ENCODE results near the gene GUCY1A2. TPM values are rescaled to one million over a fixed set of nuclear protein-coding genes. Genes with fewer than 3 reads are reported as not detected.

The GUCY1A2 gene
- total RNA-seq, 4 donors from 2014 or later, result 22.6 to 147 (median 71.3) TPM

GRCh38 chr11:106998116-106998915, 20.0 kb downstream of the GUCY1A2 start:
- no peak overlapping the region for H3K4me3 ChIP-seq
- no peaks in the 10 kb centered on the region for H3K4me1 ChIP-seq
- intact Hi-C loops (cut with DNase I; ENCODE audit: low total_unique reads), result no loop called here
- DNase-seq, result no peak
- H3K27ac ChIP-seq, result no peak overlapping the region
- H3K27me3 ChIP-seq, result no peaks in the 10 kb centered on the region
- H3K36me3 ChIP-seq, result no peaks in the 10 kb centered on the region
- no peaks in the 10 kb centered on the region for H3K9me3 ChIP-seq
- TF ChIP-seq CTCF (IDR thresholded peaks at IDR 0.05), result no peak

GRCh38 chr11:106997227-106997626, 21.0 kb downstream of the GUCY1A2 start:
- Histone ChIP-seq H3K4me1 (no peaks in the 10 kb centered on the region), H3K27me3 (no peaks in the 10 kb centered on the region), H3K36me3 (no peaks in the 10 kb centered on the region), H3K9me3 (no peaks in the 10 kb centered on the region), H3K27ac (no peak overlapping the region), H3K4me3 (no peak overlapping the region)
- intact Hi-C loops (cut with DNase I; ENCODE audit: low total_unique reads), result no loop called here
- DNase-seq, result no peak
- TF ChIP-seq CTCF (IDR thresholded peaks at IDR 0.05) (no peak), POLR2A (IDR thresholded peaks at IDR 0.05) (no peak)

- no peaks in the 10 kb centered on the region for H3K9me3 ChIP-seq
- intact Hi-C loops (cut with DNase I; ENCODE audit: low total_unique reads), result no loop called here
- peak overlapping the region in 1 of 2 donors; percentile 11 for H3K27ac ChIP-seq
- no peaks in the 10 kb centered on the region for H3K36me3 ChIP-seq
- H3K4me1 ChIP-seq, result no peaks in the 10 kb centered on the region
- no peak overlapping the region for H3K4me3 ChIP-seq
- no peak for DNase-seq
- H3K27me3 ChIP-seq, result no peaks in the 10 kb centered on the region
- TF ChIP-seq POLR2A (IDR thresholded peaks at IDR 0.05) (no peak), CTCF (IDR thresholded peaks at IDR 0.05) (no peak)
These were observed 21.6 kb downstream of the GUCY1A2 start for GRCh38 chr11:106996691-106997090.

GRCh38 chr11:106990331-106990730, 27.9 kb downstream of the GUCY1A2 start:
- H3K4me3 ChIP-seq, result no peak overlapping the region
- H3K27ac ChIP-seq, result peak overlapping the region; percentile 83 to 84
- no peaks in the 10 kb centered on the region for H3K27me3 ChIP-seq
- peaks cover 0 to 7% of the 10 kb centered on the region in 2 donors for H3K4me1 ChIP-seq
- H3K9me3 ChIP-seq, result no peaks in the 10 kb centered on the region
- no peak for DNase-seq
- intact Hi-C loops (cut with DNase I; ENCODE audit: low total_unique reads), result no loop called here
- no peaks in the 10 kb centered on the region for H3K36me3 ChIP-seq
- TF ChIP-seq POLR2A (IDR thresholded peaks at IDR 0.05) (no peak), CTCF (IDR thresholded peaks at IDR 0.05) (no peak)

GRCh38 chr11:106989078-106989455, 29.2 kb downstream of the GUCY1A2 start:
- Histone ChIP-seq H3K27ac (peak overlapping the region; percentile 83 to 84), H3K36me3 (no peaks in the 10 kb centered on the region), H3K4me1 (peaks cover 0 to 7% of the 10 kb centered on the region in 2 donors), H3K27me3 (no peaks in the 10 kb centered on the region), H3K4me3 (no peak overlapping the region), H3K9me3 (no peaks in the 10 kb centered on the region)
- TF ChIP-seq POLR2A (IDR thresholded peaks at IDR 0.05) (no peak), CTCF (IDR thresholded peaks at IDR 0.05) (no peak)
- intact Hi-C loops (cut with DNase I; ENCODE audit: low total_unique reads), result no loop called here
- no peak for DNase-seq

Data from uterus (tissue), 4 donors.